HL-60/S4 treated with retinoic acid at 250 ng/mL for 4 days and 3 days (cell line): ENCODE data around the gene FRMD8.
"Not testable (repeated sequence)": the region's sequence is repeated elsewhere in the genome, so short reads cannot be mapped to it uniquely, and the experiment has no call there.

Source experiments
- in situ Hi-C: fragments of 300-500 bp; cut with MboI; formaldehyde crosslinking; loops from 2 replicates; pipeline ENCODE4 v1.7.0; 2022; ENCODE audit warnings: low sequenced_read_pairs

Gene FRMD8

GRCh38 chr11:65411681-65412070 lies 25.2 kb downstream of the FRMD8 start:
- in situ Hi-C loops = no loop called here

DNA sequence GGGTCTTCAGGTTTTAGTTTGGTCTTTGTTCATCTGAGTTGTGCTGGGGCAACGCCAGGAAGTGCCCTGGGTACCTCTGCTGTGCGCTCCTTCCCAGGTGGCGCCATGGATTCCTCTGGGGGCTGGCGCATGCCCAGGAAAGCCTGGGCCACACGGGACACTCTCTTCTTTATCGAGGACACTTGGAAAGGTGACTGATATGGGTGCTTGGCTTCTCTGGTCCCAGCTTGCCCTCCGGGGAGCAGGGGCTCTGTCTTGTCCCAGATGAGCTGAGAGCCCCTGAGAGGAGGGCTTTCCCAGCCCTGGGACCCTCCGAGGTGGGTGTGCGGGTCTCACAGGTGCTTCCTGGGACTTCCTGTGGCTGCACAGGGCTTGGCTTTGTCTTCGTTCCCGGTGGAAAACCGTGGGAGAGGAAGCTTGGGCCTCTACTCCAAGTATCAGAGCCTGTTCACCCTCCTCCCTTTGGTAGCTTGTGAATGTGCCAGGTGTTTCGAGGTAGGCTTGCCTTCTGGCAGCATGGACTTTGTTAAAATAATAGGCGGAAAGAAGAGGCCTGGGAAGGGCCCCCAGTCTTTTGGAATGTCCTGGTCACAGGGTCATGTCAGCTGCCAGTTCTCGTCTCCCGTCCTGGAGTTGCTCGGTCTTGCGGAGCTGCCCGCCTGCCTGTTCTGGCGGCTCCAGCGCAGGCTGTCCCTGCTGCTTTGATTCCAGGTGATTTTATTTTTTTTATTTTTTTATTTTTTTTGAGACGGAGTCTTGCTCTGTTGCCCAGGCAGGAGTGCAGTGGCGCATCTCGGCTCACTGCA lies 26.0 kb downstream of the FRMD8 start:
- in situ Hi-C loops = no loop called here

GRCh38 chr11:65413077-65413664 lies 26.7 kb downstream of the FRMD8 start:
- in situ Hi-C loops = not testable (repeated sequence)

DNA sequence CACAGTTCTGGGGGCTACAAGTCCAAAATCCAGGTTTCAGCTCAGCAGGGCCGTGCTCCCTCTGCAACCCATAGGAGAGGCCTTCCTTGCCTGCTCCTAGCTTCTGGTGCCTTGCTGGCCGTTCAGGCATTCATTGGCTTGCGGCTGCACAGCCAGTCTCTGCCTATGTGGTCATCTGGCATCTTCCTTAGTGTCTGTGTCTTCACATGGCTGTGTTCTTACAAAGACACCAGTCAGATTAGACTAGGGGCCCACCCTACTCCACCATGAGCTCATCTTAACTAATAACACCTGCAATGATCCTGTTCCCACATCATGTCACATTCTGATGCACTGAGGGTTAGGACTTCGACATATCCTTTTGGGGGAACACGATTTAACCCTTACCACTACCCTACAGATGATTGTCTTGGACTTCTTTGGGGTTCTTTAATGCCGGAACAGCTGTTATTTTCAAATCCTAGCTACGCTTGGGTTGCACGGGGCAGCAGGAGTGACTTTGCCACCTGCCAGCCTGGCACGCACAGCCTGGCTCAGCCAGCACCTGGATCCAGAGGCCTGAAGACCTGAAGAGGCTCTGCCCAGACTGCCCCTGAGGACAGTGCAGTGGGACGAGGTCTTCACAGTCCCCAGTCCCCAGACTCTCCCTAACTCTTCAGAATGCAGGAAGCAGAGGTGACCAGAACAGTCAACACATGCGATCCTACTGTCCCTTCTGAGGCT lies 28.5 kb downstream of the FRMD8 start:
- in situ Hi-C loops = loop anchor here (5.0 kb wide), 1 partner anchor 92 kb away; no protein-coding TSS in a partner anchor

GRCh38 chr11:65415499-65416340 lies 29.3 kb downstream of the FRMD8 start:
- in situ Hi-C loops = loop anchor here (5.0 kb wide), 1 partner anchor 92 kb away; no protein-coding TSS in a partner anchor

- in situ Hi-C loops = loop anchor here (5.0 kb wide), 1 partner anchor 91 kb away; no protein-coding TSS in a partner anchor
These were observed 29.9 kb downstream of the FRMD8 start for GRCh38 chr11:65416341-65416824.

DNA sequence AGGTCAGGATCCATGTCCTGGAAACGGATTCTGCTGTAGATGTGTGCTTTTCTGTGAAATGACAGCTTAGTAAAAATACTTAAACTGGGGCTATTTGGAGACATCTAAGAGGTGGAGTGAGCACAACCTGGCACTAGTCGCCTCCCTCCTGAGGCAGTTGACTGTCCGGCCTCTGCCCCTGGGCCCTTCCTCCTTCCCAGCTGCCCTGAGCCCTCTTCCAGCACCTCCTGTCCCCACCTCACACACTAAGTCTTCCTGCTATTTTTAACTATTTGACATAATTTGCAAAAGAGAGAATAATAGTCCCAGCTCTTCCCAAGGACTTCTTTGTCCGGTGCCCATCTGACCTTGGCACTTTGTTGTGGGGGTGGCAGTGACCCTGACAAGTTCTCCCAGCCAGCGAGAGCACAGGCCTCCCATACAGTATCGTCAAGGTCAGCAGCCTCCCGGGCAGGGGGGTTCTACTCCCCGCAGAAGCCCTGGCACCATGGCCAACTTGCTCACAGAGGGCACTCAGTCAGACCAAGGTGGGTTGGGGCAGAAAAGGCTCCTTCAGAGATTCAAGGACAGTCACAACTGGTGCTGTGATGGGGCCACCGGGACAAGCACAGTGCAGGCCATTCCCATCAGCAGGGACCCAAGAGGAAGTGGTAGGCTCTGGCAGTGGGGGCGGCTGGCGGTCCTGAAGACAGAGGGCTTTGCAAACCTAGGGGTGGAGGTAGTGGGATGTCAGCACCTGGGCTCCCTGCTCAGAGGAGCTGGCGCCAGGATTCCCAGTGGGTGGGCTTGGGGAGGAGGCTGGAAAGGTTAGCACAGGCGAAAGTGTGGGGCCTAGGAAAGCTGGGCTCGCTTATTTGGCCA lies 30.6 kb downstream of the FRMD8 start:
- in situ Hi-C loops = loop anchor here (5.0 kb wide), 1 partner anchor 90 kb away; no protein-coding TSS in a partner anchor

- in situ Hi-C loops = loop anchor here (5.0 kb wide), 1 partner anchor 89 kb away; no protein-coding TSS in a partner anchor
These were observed 31.4 kb downstream of the FRMD8 start for GRCh38 chr11:65417702-65418430.

DNA sequence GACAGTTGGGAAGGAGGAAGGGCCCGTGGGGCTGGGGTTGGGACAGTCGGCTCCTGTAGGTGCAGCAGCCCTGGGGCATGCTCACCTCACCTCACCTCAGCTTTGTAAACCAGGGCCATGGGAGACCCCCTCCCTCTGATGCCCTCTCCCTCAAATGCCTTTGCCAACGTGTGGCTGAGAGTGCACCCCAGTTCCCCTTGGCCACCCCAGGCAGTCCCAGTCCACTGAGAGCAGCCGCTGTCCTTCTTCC lies 31.9 kb downstream of the FRMD8 start:
- in situ Hi-C loops = loop anchor here (5.0 kb wide), 1 partner anchor 89 kb away; no protein-coding TSS in a partner anchor

DNA sequence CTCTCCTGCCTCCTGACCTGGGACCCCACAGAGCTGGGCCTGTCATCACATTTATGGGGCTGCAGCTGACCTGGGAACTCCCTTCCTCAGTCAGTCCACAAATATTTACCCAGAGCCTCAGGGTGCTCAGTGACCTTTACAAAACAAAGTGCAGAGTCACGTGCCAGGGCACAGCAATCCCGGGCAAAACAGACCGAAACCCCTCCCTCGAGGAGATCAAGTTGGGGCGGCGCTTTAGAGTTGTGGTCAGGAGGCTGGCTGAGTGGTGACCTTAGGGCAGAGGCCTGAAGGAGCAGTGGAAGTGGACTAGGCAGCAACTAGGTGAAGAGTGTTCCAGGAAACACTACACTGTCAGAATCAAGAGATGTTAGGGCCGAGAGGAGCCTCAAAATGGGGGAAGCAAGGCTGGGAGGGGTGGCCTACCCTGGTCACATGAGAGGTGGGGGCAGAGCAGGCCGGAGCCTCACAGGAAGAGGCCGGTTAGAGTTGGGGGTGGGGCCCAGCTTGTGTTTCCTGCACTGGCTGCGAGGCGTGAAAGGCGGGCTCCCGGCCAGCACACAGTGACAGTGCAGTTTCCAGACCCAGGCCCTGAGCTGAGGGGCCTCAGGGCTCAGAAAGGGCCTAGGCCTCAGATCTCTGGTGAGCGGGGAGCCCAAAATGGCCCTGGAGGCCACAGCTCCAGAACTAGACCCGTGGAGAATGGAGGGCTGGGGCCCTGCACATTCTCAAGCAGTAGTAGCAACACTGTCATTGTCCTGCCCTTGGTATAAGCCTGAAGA lies 32.4 kb downstream of the FRMD8 start:
- in situ Hi-C loops = loop anchor here (5.0 kb wide), 1 partner anchor 88 kb away; no protein-coding TSS in a partner anchor

GRCh38 chr11:65419460-65419771 lies 33.0 kb downstream of the FRMD8 start:
- in situ Hi-C loops = loop anchor here (5.0 kb wide), 1 partner anchor 88 kb away; no protein-coding TSS in a partner anchor

GRCh38 chr11:65419772-65420481 lies 33.5 kb downstream of the FRMD8 start:
- in situ Hi-C loops = loop anchor here (5.0 kb wide), 1 partner anchor 87 kb away; no protein-coding TSS in a partner anchor

- in situ Hi-C loops = no loop called here
These were observed 34.1 kb downstream of the FRMD8 start for GRCh38 chr11:65420506-65420905.

- in situ Hi-C loops = no loop called here
These were observed 34.7 kb downstream of the FRMD8 start for GRCh38 chr11:65420979-65421793.

GRCh38 chr11:65421794-65422632 lies 35.6 kb downstream of the FRMD8 start:
- in situ Hi-C loops = no loop called here
